HEK293T (cell line): ENCODE results near the gene MTAP.

ENCODE experiments used
- CTCF ChIA-PET: fragments of 350-600 bp; formaldehyde crosslinking; extraction: SDS; loops from one replicate; lab custom pipeline; 2021; ENCODE audit warnings: antibody characterized with exemption, inconsistent platforms; lab: Yijun Ruan, JAX
- POLR2A ChIA-PET: fragments of 350-600 bp; formaldehyde crosslinking; extraction: SDS; loops from one replicate; lab custom pipeline; 2020; ENCODE audit warnings: antibody characterized with exemption, inconsistent platforms; lab: Yijun Ruan, JAX
- DNase-seq: peaks from one replicate; pipeline ENCODE4 v3.0.0; 2012; ENCODE audit warnings: mixed read lengths; ENCODE audit errors: extremely low spot score
- ARNT ChIP-seq: fragments of 450-650 bp; IDR thresholded peaks from 2 replicates; pipeline ENCODE4 v1.6.1; 2017; ENCODE audit warnings: mild to moderate bottlenecking
- BHLHE40 ChIP-seq: fragments of 450-650 bp; IDR thresholded peaks from 2 replicates; pipeline ENCODE4 v1.6.1; 2016; ENCODE audit warnings: mild to moderate bottlenecking, moderate library complexity, borderline replicate concordance
- CTBP1 ChIP-seq: fragments of 450-650 bp; IDR thresholded peaks from 2 replicates; pipeline ENCODE4 v1.6.1; 2016; ENCODE audit warnings: borderline replicate concordance
- ELF4 ChIP-seq: fragments of 450-650 bp; IDR thresholded peaks from 2 replicates; pipeline ENCODE4 v1.6.1; 2017; ENCODE audit warnings: antibody characterized with exemption
- FOXA1 ChIP-seq: fragments of 450-650 bp; IDR thresholded peaks from 2 replicates; pipeline ENCODE4 v1.6.1; 2016; ENCODE audit warnings: mild to moderate bottlenecking
- FOXK2 ChIP-seq: fragments of 450-650 bp; IDR thresholded peaks from 2 replicates; pipeline ENCODE4 v1.6.1; 2016; ENCODE audit warnings: mild to moderate bottlenecking
- FOXM1 ChIP-seq: fragments of 450-650 bp; IDR thresholded peaks from 2 replicates; pipeline ENCODE4 v1.6.1; 2017; ENCODE audit warnings: mild to moderate bottlenecking, borderline replicate concordance
- HDGF ChIP-seq: fragments of 450-650 bp; IDR thresholded peaks from 2 replicates; pipeline ENCODE4 v1.6.1; 2017; ENCODE audit warnings: antibody characterized with exemption, borderline replicate concordance
- L3MBTL2 ChIP-seq: fragments of 450-650 bp; conservative IDR thresholded peaks from 2 replicates; pipeline ENCODE4 v1.6.1; 2016; ENCODE audit warnings: mild to moderate bottlenecking
- LEF1 ChIP-seq: fragments of 450-650 bp; IDR thresholded peaks from 2 replicates; pipeline ENCODE4 v1.6.1; 2017; ENCODE audit warnings: mild to moderate bottlenecking, borderline replicate concordance
- NFRKB ChIP-seq: fragments of 450-650 bp; IDR thresholded peaks from 2 replicates; pipeline ENCODE4 v1.6.1; 2016; ENCODE audit warnings: mild to moderate bottlenecking, moderate library complexity
- PKNOX1 ChIP-seq: fragments of 450-650 bp; IDR thresholded peaks from 2 replicates; pipeline ENCODE4 v1.6.1; 2016
- SP1 ChIP-seq: fragments of 450-650 bp; IDR thresholded peaks from 2 replicates; pipeline ENCODE4 v1.6.1; 2017
- SUZ12 ChIP-seq: fragments of 450-650 bp; IDR thresholded peaks from 2 replicates; pipeline ENCODE4 v1.6.1; 2016; ENCODE audit warnings: mild to moderate bottlenecking
- TARDBP ChIP-seq: fragments of 450-650 bp; IDR thresholded peaks from 2 replicates; pipeline ENCODE4 v1.6.1; 2016
- ZNF384 ChIP-seq: fragments of 450-650 bp; IDR thresholded peaks from 2 replicates; pipeline ENCODE4 v1.6.1; 2016

MTAP gene

DNA sequence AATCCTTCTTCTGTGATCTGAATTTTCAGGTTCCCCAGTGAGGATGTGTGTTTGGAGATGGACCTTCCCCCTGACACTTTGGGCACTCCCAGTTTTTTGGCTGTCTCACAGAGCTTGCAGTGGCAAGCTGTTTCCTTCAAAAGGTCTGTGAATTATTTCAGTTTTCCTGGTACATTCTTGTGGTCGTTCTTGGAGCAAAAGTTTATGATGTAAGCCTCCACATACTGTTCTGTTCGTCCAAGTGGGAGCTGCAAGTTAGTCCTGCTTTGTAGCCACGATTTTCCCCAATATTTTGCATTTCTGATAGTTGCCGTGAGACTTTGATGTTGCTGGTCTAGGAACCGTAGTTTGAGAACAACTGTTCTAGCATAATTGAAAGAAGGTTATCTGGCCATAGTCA, 88.3 kb downstream of the MTAP start:
- CTCF ChIA-PET = no interaction called here
- no peak for DNase-seq
- POLR2A ChIA-PET = no interaction called here
- TF ChIP-seq FOXA1 (no peak), BHLHE40 (no peak), ARNT (no peak), TARDBP (no peak), FOXK2 (no peak), SUZ12 (no peak), LEF1 (no peak), NFRKB (no peak), PKNOX1 (no peak), ELF4 (no peak)

- DNase-seq = no peak
- ChIA-PET CTCF (no interaction called here), POLR2A (no interaction called here)
- TF ChIP-seq BHLHE40 (no peak), ZNF384 (no peak), SUZ12 (no peak), NFRKB (no peak)
Observed at GRCh38 chr9:21901546-21901945, 99.1 kb downstream of the MTAP start.

GRCh38 chr9:21902136-21902535, 99.7 kb downstream of the MTAP start:
- no peak for DNase-seq
- CTCF ChIA-PET = no interaction called here
- POLR2A ChIA-PET = no interaction called here
- TF ChIP-seq HDGF (no peak), NFRKB (no peak), PKNOX1 (no peak), FOXM1 (no peak), SUZ12 (no peak), FOXK2 (no peak), TARDBP (no peak), SP1 (no peak), CTBP1 (no peak), ARNT (no peak), ELF4 (no peak)

DNA sequence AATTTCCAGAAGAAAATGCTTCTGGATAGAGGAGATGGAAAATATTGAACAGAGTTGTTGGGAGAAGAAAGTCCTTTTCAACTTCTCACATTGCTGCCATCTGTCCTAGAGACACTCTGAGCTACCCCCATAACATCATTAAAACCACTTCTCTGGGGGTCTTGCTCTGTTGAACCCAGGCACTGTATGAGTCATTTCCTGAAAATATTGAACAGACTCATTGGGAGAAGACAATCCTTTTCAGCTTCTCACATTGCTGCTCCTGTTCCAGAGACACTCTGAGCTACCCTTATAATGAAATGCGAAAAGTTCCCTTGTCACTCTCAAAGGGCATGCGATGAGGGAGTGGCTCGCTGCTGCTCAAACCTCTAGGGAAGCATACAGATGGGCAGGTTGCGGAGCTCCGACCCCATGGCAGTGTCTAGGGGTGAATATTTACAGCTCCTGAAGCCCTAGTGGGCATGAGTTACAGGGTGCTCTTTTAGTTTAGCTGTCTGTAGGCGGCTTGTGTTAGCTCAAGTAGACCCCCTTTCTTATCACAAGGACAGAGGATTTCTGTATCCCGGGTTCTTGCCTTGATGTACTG, 101.0 kb downstream of the MTAP start:
- TF ChIP-seq ELF4 (no peak), LEF1 (no peak), SP1 (no peak), FOXA1 (no peak), L3MBTL2 (no peak), FOXM1 (no peak), TARDBP (no peak), BHLHE40 (no peak), SUZ12 (no peak), FOXK2 (no peak), PKNOX1 (no peak), ZNF384 (no peak), CTBP1 (no peak)
- CTCF ChIA-PET = no interaction called here
- POLR2A ChIA-PET = no interaction called here
- DNase-seq = no peak

GRCh38 chr9:21904371-21904770, 101.9 kb downstream of the MTAP start:
- no peak for DNase-seq
- ChIA-PET CTCF (interaction anchor here (0.6 kb wide), 1 partner anchor 28 kb away, joined by 3 read pairs; no protein-coding TSS in a partner anchor), POLR2A (no interaction called here)
- TF ChIP-seq NFRKB (no peak), L3MBTL2 (no peak), ARNT (no peak), HDGF (no peak), BHLHE40 (no peak), LEF1 (no peak), PKNOX1 (no peak), TARDBP (no peak), ELF4 (no peak), FOXA1 (no peak), FOXK2 (no peak), FOXM1 (no peak)

GRCh38 chr9:21904776-21905175, 102.3 kb downstream of the MTAP start:
- ChIA-PET POLR2A (no interaction called here), CTCF (interaction anchor here (0.6 kb wide), 1 partner anchor 27 kb away, joined by 3 read pairs; no protein-coding TSS in a partner anchor)
- TF ChIP-seq FOXA1 (no peak), ARNT (no peak), FOXM1 (no peak), SP1 (no peak), FOXK2 (no peak), LEF1 (no peak), BHLHE40 (no peak), CTBP1 (no peak), ELF4 (no peak), TARDBP (no peak)
- no peak for DNase-seq
